Spleen (tissue), 11 donors: Measurements from ENCODE around the gene PRRG2. TPM values are rescaled to one million over a fixed set of nuclear protein-coding genes. Genes with fewer than 3 reads are reported as not detected.

ENCODE experiments used
- DNase-seq: peaks from one replicate; pipeline ENCODE4 v3.0.0-alpha.2; 2020
- H3K27ac ChIP-seq, 8 donors: fragments of 200-600 bp; sonication (generic) in 7 of 8; 1 replicate in 4 of 8; 2 replicates in 4 of 8; pipeline versions ENCODE4 v1.5.0 to v1.8.0; 2016 to 2021; ENCODE audit warnings: inconsistent platforms in 4 of 8, mild to moderate bottlenecking in 4 of 8, moderate library complexity in 1 of 8
- H3K27me3 ChIP-seq, 7 donors: fragments of 200-600 bp; sonication (generic) in 6 of 7; replicated peaks in 1 of 7; 1 replicate in 4 of 7; 2 replicates in 3 of 7; pipeline versions ENCODE4 v1.5.0 to v1.8.0; 2016 to 2021; ENCODE audit warnings: inconsistent platforms in 3 of 7, mild to moderate bottlenecking in 1 of 7
- H3K36me3 ChIP-seq, 6 donors: fragments of 200-600 bp; sonication (generic) in 5 of 6; 1 replicate in 4 of 6; 2 replicates in 2 of 6; pipeline versions ENCODE4 v1.5.0 to v1.8.0; 2016 to 2021; ENCODE audit warnings: inconsistent platforms in 2 of 6
- H3K4me1 ChIP-seq, 6 donors: fragments of 200-600 bp; sonication (generic) in 5 of 6; 1 replicate in 3 of 6; 2 replicates in 3 of 6; pipeline versions ENCODE4 v1.5.0 to v1.8.0; 2016 to 2021; ENCODE audit warnings: inconsistent platforms in 3 of 6
- H3K4me3 ChIP-seq, 8 donors: fragments of 200-600 bp; sonication (generic) in 7 of 8; 1 replicate in 4 of 8; 2 replicates in 4 of 8; pipeline versions ENCODE4 v1.5.0 to v1.8.0; 2016 to 2021; ENCODE audit warnings: inconsistent platforms in 4 of 8, mild to moderate bottlenecking in 4 of 8, moderate library complexity in 2 of 8
- H3K9me3 ChIP-seq, 8 donors: fragments of 200-600 bp; sonication (generic) in 7 of 8; 1 replicate in 4 of 8; 2 replicates in 4 of 8; pipeline versions ENCODE4 v1.5.0 to v1.8.0; 2016 to 2021; ENCODE audit warnings: inconsistent platforms in 4 of 8
- CTCF ChIP-seq, 11 experiments: fragments of 200-600 bp in 7 of 11; fragments of 450-650 bp in 4 of 11; sonication (generic) in 4 of 11; IDR thresholded peaks in 8 of 11; conservative IDR thresholded peaks in 3 of 11; 1 replicate in 7 of 11; 2 replicates in 4 of 11; pipeline versions ENCODE4 v1.4.0 to v1.8.0; 2016 to 2021; ENCODE audit warnings: antibody characterized with exemption in 11 of 11, inconsistent platforms in 4 of 11, mild to moderate bottlenecking in 1 of 11
- POLR2A ChIP-seq, 3 donors: fragments of 450-650 bp; IDR thresholded peaks; one replicate each; pipeline ENCODE4 v1.5.1; 2017; ENCODE audit warnings: antibody characterized with exemption in 3 of 3, mild to moderate bottlenecking in 1 of 3
- POLR2AphosphoS5 ChIP-seq, 3 donors: sonication (generic); formaldehyde crosslinking; IDR thresholded peaks; one replicate each; pipeline ENCODE4 v1.5.1; 2017; ENCODE audit warnings: antibody characterized with exemption in 3 of 3
- WGBS, 5 donors: extraction: QIAGEN DNeasy Blood & Tissue Kit in 3 of 5; methylation state at CpG; one replicate each; pipeline versions ENCODE4 v1.1.5 to v1.1.7; 2013 to 2018; 5-methylcytosine and 5-hydroxymethylcytosine counted together
- intact Hi-C: fragments of 100-400 bp; cut with DNase I; formaldehyde crosslinking; loops from one replicate; pipeline ENCODE4 v1.15.0; 2023; ENCODE audit warnings: low total_unique reads
- polyA plus RNA-seq, 3 donors: library from polyadenylated mRNA; stranded (reverse); fragments of 200-250 nt; gene quantifications; one replicate each; pipeline ENCODE4 v1.2.1, GENCODE V29; 2013
- small RNA-seq, 4 donors: library from RNA; depleted of rRNA; stranded (forward); fragments of <200 nt; gene quantifications; one replicate each; pipeline ENCODE3, GENCODE V24; 2016
- total RNA-seq, 7 donors: library from RNA; depleted of rRNA in 3 of 7; stranded (reverse); fragments of >200 nt in 3 of 7; fragmentation: NEBNext Ultra II Directional in 4 of 7; extraction: Animal tissue kit (Norgen Biotek cat#: 25700) in 4 of 7; gene quantifications; one replicate each; pipeline versions ENCODE4 v1.1.0 to v1.2.1, GENCODE V29; 2016 to 2021
- donor health status: healthy with polysubstance abuse.
- donor health status: DM: no; HTN: no; CAD: no; lungs with moderate emphysema.
- donor health status: DM: no; HTN: no; CAD: no.
- donor health status: Bipolar disorder and iron deficiency.
- donor health status: healthy.
- donor health status: DM: no; HTN: no; CAD: no.
- donor health status: DM: yes; HTN: yes; CAD: no.

The PRRG2 gene
- total and polyA plus RNA-seq, 10 donors, result 0.37 to 7.9 (median 1.3) TPM

- peak within 1 kb of the TSS; percentile 89 to 98 (median 95) for H3K27ac ChIP-seq
- 0% methylated on average over 29 to 51 of the region's 51 CpGs for WGBS, 5 donors
- peak within 1 kb of the TSS; percentile 54 to 98 (median 78) for H3K4me3 ChIP-seq
- peak; percentile 99 for DNase-seq
- H3K27me3 ChIP-seq, result no peaks in the 10 kb centered on the region
- peaks cover 0 to 14% (median 2%) of the 10 kb centered on the region in 6 donors for H3K36me3 ChIP-seq
- intact Hi-C loops, result no loop called here
- peak in 3 of 11 experiments; percentile 22 to 39 (median 25) for TF ChIP-seq CTCF (IDR thresholded peaks at IDR 0.05 in 8 of 11, conservative IDR thresholded peaks at IDR 0.05 in 3 of 11)
- peak; percentile 94 to 99 (median 95) for TF ChIP-seq POLR2AphosphoS5 (IDR thresholded peaks at IDR 0.05)
- TF ChIP-seq POLR2A (IDR thresholded peaks at IDR 0.05), result peak in 2 of 3 donors; percentile 38 to 88
- peaks cover 18 to 89% (median 75%) of the 10 kb centered on the region in 6 donors for H3K4me1 ChIP-seq
- no peaks in the 10 kb centered on the region for H3K9me3 ChIP-seq
Measured at GRCh38 chr19:49640113-49640898, 59.2 kb downstream of the PRRG2 start, which contains the start of gene RRAS. Gene RRAS (minus strand): TSS chr19:49640143. CDS start chr19:49640098, 45 bp downstream.

Small RNA genes within 50 kb of the gene (small RNA-seq; reads per million reads assigned to genes)
- 0 reads per million in 4 donors for gene RF00019

Other genes with a start within 250 kb of the PRRG2 start
- 100 to 1,000 TPM; 297 to 516 (median 398) TPM for gene CD37, start 245.9 kb upstream of the PRRG2 start, total RNA-seq
- 100 to 1,000 TPM; 401 to 452 (median 405) TPM for gene CD37, start 245.9 kb upstream of the PRRG2 start, polyA plus RNA-seq
- 10 to 100 TPM in 6 of 7 donors, 1 to 10 TPM in 1; 8.9 to 24.7 (median 15.8) TPM for gene TEAD2, start 218.9 kb upstream of the PRRG2 start, total RNA-seq
- 1 to 10 TPM; 5.8 to 8.4 (median 5.8) TPM for gene TEAD2, start 218.9 kb upstream of the PRRG2 start, polyA plus RNA-seq
- under 1 TPM in 2 of 7 donors, not detected in 5; 0.57 to 0.79 TPM for gene DKKL1, start 217.4 kb upstream of the PRRG2 start, total RNA-seq
- 1 to 10 TPM in 1 of 3 donors, under 1 TPM in 1, not detected in 1; 0.57 to 1.1 TPM for gene DKKL1, start 217.4 kb upstream of the PRRG2 start, polyA plus RNA-seq
- under 1 TPM in 1 of 7 donors, not detected in 6; 0.41 TPM for gene KASH5, start 193.1 kb upstream of the PRRG2 start, total RNA-seq
- under 1 TPM; 0.11 to 0.32 (median 0.19) TPM for gene KASH5, start 193.1 kb upstream of the PRRG2 start, polyA plus RNA-seq
- not detected for gene PTH2, start 157.9 kb upstream of the PRRG2 start, total RNA-seq
- gene PTH2, start 157.9 kb upstream of the PRRG2 start, polyA plus RNA-seq, result not detected
- gene GFY, start 155.9 kb upstream of the PRRG2 start, total RNA-seq, result not detected
- gene GFY, start 155.9 kb upstream of the PRRG2 start, polyA plus RNA-seq, result not detected
- under 1 TPM in 2 of 7 donors, not detected in 5; 0.10 to 0.13 TPM for gene SLC17A7, start 139.8 kb upstream of the PRRG2 start, total RNA-seq
- under 1 TPM; 0.07 to 0.12 (median 0.10) TPM for gene SLC17A7, start 139.8 kb upstream of the PRRG2 start, polyA plus RNA-seq
- gene PIH1D1, start 129.5 kb upstream of the PRRG2 start, total RNA-seq, result 10 to 100 TPM; 76.0 to 94.3 (median 86.1) TPM
- 100 to 1,000 TPM in 2 of 3 donors, 10 to 100 TPM in 1; 85.3 to 140 (median 118) TPM for gene PIH1D1, start 129.5 kb upstream of the PRRG2 start, polyA plus RNA-seq
- gene ALDH16A1, start 128.1 kb upstream of the PRRG2 start, total RNA-seq, result 10 to 100 TPM; 38.7 to 50.2 (median 45.8) TPM
- 10 to 100 TPM; 54.9 to 99.9 (median 94.9) TPM for gene ALDH16A1, start 128.1 kb upstream of the PRRG2 start, polyA plus RNA-seq
- gene FLT3LG, start 107.1 kb upstream of the PRRG2 start, total RNA-seq, result 10 to 100 TPM; 11.2 to 32.8 (median 24.1) TPM
- gene FLT3LG, start 107.1 kb upstream of the PRRG2 start, polyA plus RNA-seq, result 10 to 100 TPM; 16.4 to 26.4 (median 19.9) TPM
- gene RPL13A, start 93.7 kb upstream of the PRRG2 start, total RNA-seq, result 1,000 to 10,000 TPM; 2,521 to 3,132 (median 2,768) TPM
- gene RPL13A, start 93.7 kb upstream of the PRRG2 start, polyA plus RNA-seq, result 1,000 to 10,000 TPM; 6,561 to 7,408 (median 7,261) TPM
- 1,000 to 10,000 TPM; 1,555 to 3,509 (median 2,434) TPM for gene RPS11, start 84.9 kb upstream of the PRRG2 start, total RNA-seq
- over 10,000 TPM in 2 of 3 donors, 1,000 to 10,000 TPM in 1; 8,326 to 12,835 (median 11,104) TPM for gene RPS11, start 84.9 kb upstream of the PRRG2 start, polyA plus RNA-seq
- 100 to 1,000 TPM; 273 to 616 (median 435) TPM for gene FCGRT, start 68.7 kb upstream of the PRRG2 start, total RNA-seq
- gene FCGRT, start 68.7 kb upstream of the PRRG2 start, polyA plus RNA-seq, result 100 to 1,000 TPM; 144 to 364 (median 279) TPM
- 10 to 100 TPM; 18.9 to 44.2 (median 42.8) TPM for gene RCN3, start 53.3 kb upstream of the PRRG2 start, total RNA-seq
- gene RCN3, start 53.3 kb upstream of the PRRG2 start, polyA plus RNA-seq, result 10 to 100 TPM; 25.0 to 99.2 (median 89.9) TPM
- gene NOSIP, start 760 bp upstream of the PRRG2 start, total RNA-seq, result 10 to 100 TPM; 58.6 to 73.8 (median 70.0) TPM
- 100 to 1,000 TPM; 129 to 152 (median 149) TPM for gene NOSIP, start 760 bp upstream of the PRRG2 start, polyA plus RNA-seq
- 10 to 100 TPM; 18.8 to 44.3 (median 34.6) TPM for gene PRR12, start 9.9 kb downstream of the PRRG2 start, total RNA-seq
- gene PRR12, start 9.9 kb downstream of the PRRG2 start, polyA plus RNA-seq, result 10 to 100 TPM in 1 of 3 donors, 1 to 10 TPM in 2; 3.7 to 21.4 (median 3.9) TPM
- 10 to 100 TPM; 30.9 to 57.6 (median 44.4) TPM for gene RRAS, start 58.8 kb downstream of the PRRG2 start, total RNA-seq
- 100 to 1,000 TPM in 1 of 3 donors, 10 to 100 TPM in 2; 66.5 to 106 (median 98.2) TPM for gene RRAS, start 58.8 kb downstream of the PRRG2 start, polyA plus RNA-seq
- gene SCAF1, start 60.9 kb downstream of the PRRG2 start, total RNA-seq, result 10 to 100 TPM; 21.9 to 66.2 (median 57.0) TPM
- 10 to 100 TPM in 1 of 3 donors, 1 to 10 TPM in 2; 7.5 to 21.3 (median 7.6) TPM for gene SCAF1, start 60.9 kb downstream of the PRRG2 start, polyA plus RNA-seq
- 100 to 1,000 TPM in 4 of 7 donors, 10 to 100 TPM in 3; 87.9 to 150 (median 127) TPM for gene IRF3, start 84.5 kb downstream of the PRRG2 start, total RNA-seq
- gene IRF3, start 84.5 kb downstream of the PRRG2 start, polyA plus RNA-seq, result 100 to 1,000 TPM; 127 to 294 (median 276) TPM
- gene BCL2L12, start 84.6 kb downstream of the PRRG2 start, total RNA-seq, result 10 to 100 TPM in 6 of 7 donors, 1 to 10 TPM in 1; 7.8 to 26.6 (median 16.3) TPM
- 10 to 100 TPM; 26.5 to 36.7 (median 30.1) TPM for gene BCL2L12, start 84.6 kb downstream of the PRRG2 start, polyA plus RNA-seq
- gene PRMT1, start 96.0 kb downstream of the PRRG2 start, total RNA-seq, result 100 to 1,000 TPM; 108 to 136 (median 115) TPM
- gene PRMT1, start 96.0 kb downstream of the PRRG2 start, polyA plus RNA-seq, result 100 to 1,000 TPM; 114 to 175 (median 134) TPM
- gene ADM5, start 108.3 kb downstream of the PRRG2 start, total RNA-seq, result 10 to 100 TPM in 1 of 7 donors, 1 to 10 TPM in 6; 1.4 to 14.2 (median 5.0) TPM
- 1 to 10 TPM; 1.5 to 3.6 (median 3.5) TPM for gene ADM5, start 108.3 kb downstream of the PRRG2 start, polyA plus RNA-seq
- 10 to 100 TPM in 5 of 7 donors, 1 to 10 TPM in 2; 6.8 to 17.0 (median 16.4) TPM for gene CPT1C, start 109.8 kb downstream of the PRRG2 start, total RNA-seq
- gene CPT1C, start 109.8 kb downstream of the PRRG2 start, polyA plus RNA-seq, result 10 to 100 TPM in 2 of 3 donors, 1 to 10 TPM in 1; 5.2 to 15.7 (median 11.8) TPM
- gene TSKS, start 182.0 kb downstream of the PRRG2 start, total RNA-seq, result 1 to 10 TPM in 1 of 7 donors, under 1 TPM in 2, not detected in 4; 0.37 to 2.1 (median 0.92) TPM
- gene TSKS, start 182.0 kb downstream of the PRRG2 start, polyA plus RNA-seq, result 1 to 10 TPM in 1 of 3 donors, under 1 TPM in 2; 0.26 to 1.0 (median 0.85) TPM
- gene AP2A1, start 185.7 kb downstream of the PRRG2 start, total RNA-seq, result 100 to 1,000 TPM in 3 of 7 donors, 10 to 100 TPM in 4; 79.8 to 108 (median 95.4) TPM
- 10 to 100 TPM; 18.1 to 43.6 (median 19.0) TPM for gene AP2A1, start 185.7 kb downstream of the PRRG2 start, polyA plus RNA-seq
- gene FUZ, start 232.0 kb downstream of the PRRG2 start, total RNA-seq, result 10 to 100 TPM; 10.7 to 22.1 (median 15.1) TPM
- gene FUZ, start 232.0 kb downstream of the PRRG2 start, polyA plus RNA-seq, result 10 to 100 TPM; 16.7 to 20.3 (median 16.9) TPM
- gene MED25, start 237.0 kb downstream of the PRRG2 start, total RNA-seq, result 10 to 100 TPM; 29.4 to 61.0 (median 50.7) TPM
- gene MED25, start 237.0 kb downstream of the PRRG2 start, polyA plus RNA-seq, result 10 to 100 TPM; 26.6 to 42.7 (median 35.3) TPM